Measurements from ENCODE around the gene PKDREJ. TPM values are rescaled to one million over a fixed set of nuclear protein-coding genes. Genes with fewer than 3 reads are reported as not detected.

The PKDREJ gene
- total and polyA plus RNA-seq, 2 experiments from 2014 or later, result not detected

DNA sequence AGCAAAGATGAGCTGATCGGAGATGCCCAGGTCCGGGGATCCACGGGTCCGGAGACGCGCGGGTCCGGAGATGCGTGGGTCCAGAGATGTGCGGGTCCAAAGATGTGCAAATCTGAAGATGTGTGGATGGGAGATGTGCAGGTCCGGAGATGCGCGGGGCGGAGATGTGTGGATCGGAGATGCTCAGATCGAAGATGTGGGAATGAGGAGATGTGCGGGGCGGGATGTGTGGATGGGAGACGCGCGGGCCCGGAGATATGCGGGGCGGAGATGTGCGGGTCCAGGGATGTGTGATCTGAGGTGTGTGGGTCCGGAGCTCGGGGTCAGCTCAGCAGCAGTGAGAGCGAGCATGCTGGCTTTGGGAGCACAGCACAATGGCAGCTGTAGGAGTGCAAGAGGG is 48.5 kb downstream of the PKDREJ start:
- Mint-ChIP-seq H3K9me3 (peaks cover 38% of the 10 kb centered on the region), H3K27me3 (ENCODE audit: insufficient read depth, low read depth, poor library complexity) (peaks cover 11% of the 10 kb centered on the region), H3K4me3 (no peak overlapping the region), H3K4me1 (no peaks in the 10 kb centered on the region), H3K27ac (no peak overlapping the region), H3K36me3 (ENCODE audit: low read depth) (peaks cover 22% of the 10 kb centered on the region)
- H3K27ac ChIP-seq (ENCODE audit: low read depth), result no peak overlapping the region
- no peak for ATAC-seq
- no peaks in the 10 kb centered on the region for H3K36me3 ChIP-seq (ENCODE audit: insufficient read depth)
- H3K79me2 ChIP-seq (replicated peaks; ENCODE audit: insufficient read depth), result no peaks in the 10 kb centered on the region
- TF ChIP-seq, protein P1, sequence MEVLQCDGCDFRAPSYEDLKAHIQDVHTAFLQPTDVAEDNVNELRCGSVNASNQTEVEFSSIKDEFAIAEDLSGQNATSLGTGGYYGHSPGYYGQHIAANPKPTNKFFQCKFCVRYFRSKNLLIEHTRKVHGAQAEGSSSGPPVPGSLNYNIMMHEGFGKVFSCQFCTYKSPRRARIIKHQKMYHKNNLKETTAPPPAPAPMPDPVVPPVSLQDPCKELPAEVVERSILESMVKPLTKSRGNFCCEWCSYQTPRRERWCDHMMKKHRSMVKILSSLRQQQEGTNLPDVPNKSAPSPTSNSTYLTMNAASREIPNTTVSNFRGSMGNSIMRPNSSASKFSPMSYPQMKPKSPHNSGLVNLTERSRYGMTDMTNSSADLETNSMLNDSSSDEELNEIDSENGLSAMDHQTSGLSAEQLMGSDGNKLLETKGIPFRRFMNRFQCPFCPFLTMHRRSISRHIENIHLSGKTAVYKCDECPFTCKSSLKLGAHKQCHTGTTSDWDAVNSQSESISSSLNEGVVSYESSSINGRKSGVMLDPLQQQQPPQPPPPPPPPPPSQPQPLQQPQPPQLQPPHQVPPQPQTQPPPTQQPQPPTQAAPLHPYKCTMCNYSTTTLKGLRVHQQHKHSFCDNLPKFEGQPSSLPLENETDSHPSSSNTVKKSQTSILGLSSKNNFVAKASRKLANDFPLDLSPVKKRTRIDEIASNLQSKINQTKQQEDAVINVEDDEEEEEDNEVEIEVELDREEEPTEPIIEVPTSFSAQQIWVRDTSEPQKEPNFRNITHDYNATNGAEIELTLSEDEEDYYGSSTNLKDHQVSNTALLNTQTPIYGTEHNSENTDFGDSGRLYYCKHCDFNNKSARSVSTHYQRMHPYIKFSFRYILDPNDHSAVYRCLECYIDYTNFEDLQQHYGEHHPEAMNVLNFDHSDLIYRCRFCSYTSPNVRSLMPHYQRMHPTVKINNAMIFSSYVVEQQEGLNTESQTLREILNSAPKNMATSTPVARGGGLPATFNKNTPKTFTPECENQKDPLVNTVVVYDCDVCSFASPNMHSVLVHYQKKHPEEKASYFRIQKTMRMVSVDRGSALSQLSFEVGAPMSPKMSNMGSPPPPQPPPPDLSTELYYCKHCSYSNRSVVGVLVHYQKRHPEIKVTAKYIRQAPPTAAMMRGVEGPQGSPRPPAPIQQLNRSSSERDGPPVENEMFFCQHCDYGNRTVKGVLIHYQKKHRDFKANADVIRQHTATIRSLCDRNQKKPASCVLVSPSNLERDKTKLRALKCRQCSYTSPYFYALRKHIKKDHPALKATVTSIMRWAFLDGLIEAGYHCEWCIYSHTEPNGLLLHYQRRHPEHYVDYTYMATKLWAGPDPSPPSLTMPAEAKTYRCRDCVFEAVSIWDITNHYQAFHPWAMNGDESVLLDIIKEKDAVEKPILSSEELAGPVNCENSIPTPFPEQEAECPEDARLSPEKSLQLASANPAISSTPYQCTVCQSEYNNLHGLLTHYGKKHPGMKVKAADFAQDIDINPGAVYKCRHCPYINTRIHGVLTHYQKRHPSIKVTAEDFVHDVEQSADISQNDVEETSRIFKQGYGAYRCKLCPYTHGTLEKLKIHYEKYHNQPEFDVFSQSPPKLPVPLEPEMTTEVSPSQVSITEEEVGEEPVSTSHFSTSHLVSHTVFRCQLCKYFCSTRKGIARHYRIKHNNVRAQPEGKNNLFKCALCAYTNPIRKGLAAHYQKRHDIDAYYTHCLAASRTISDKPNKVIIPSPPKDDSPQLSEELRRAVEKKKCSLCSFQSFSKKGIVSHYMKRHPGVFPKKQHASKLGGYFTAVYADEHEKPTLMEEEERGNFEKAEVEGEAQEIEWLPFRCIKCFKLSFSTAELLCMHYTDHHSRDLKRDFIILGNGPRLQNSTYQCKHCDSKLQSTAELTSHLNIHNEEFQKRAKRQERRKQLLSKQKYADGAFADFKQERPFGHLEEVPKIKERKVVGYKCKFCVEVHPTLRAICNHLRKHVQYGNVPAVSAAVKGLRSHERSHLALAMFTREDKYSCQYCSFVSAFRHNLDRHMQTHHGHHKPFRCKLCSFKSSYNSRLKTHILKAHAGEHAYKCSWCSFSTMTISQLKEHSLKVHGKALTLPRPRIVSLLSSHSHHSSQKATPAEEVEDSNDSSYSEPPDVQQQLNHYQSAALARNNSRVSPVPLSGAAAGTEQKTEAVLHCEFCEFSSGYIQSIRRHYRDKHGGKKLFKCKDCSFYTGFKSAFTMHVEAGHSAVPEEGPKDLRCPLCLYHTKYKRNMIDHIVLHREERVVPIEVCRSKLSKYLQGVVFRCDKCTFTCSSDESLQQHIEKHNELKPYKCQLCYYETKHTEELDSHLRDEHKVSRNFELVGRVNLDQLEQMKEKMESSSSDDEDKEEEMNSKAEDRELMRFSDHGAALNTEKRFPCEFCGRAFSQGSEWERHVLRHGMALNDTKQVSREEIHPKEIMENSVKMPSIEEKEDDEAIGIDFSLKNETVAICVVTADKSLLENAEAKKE (CRISPR knock-in tag; IDR thresholded peaks at IDR 0.05), result no peak
- TF ChIP-seq NANOG (IDR thresholded peaks at IDR 0.05; ENCODE audit: borderline replicate concordance), result no peak
- TF ChIP-seq, protein P2, sequence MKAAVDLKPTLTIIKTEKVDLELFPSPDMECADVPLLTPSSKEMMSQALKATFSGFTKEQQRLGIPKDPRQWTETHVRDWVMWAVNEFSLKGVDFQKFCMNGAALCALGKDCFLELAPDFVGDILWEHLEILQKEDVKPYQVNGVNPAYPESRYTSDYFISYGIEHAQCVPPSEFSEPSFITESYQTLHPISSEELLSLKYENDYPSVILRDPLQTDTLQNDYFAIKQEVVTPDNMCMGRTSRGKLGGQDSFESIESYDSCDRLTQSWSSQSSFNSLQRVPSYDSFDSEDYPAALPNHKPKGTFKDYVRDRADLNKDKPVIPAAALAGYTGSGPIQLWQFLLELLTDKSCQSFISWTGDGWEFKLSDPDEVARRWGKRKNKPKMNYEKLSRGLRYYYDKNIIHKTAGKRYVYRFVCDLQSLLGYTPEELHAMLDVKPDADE (IDR thresholded peaks at IDR 0.05), result no peak
- no peak for TF ChIP-seq EZH2phosphoT487 (IDR thresholded peaks at IDR 0.05; ENCODE audit: unreplicated experiment)
- no peak for TF ChIP-seq EZH2 (IDR thresholded peaks at IDR 0.05; ENCODE audit: low read depth, unreplicated experiment)
- no peak for TF ChIP-seq POLR2AphosphoS5 (IDR thresholded peaks at IDR 0.05; ENCODE audit: low read depth)
- TF ChIP-seq, protein P3, sequence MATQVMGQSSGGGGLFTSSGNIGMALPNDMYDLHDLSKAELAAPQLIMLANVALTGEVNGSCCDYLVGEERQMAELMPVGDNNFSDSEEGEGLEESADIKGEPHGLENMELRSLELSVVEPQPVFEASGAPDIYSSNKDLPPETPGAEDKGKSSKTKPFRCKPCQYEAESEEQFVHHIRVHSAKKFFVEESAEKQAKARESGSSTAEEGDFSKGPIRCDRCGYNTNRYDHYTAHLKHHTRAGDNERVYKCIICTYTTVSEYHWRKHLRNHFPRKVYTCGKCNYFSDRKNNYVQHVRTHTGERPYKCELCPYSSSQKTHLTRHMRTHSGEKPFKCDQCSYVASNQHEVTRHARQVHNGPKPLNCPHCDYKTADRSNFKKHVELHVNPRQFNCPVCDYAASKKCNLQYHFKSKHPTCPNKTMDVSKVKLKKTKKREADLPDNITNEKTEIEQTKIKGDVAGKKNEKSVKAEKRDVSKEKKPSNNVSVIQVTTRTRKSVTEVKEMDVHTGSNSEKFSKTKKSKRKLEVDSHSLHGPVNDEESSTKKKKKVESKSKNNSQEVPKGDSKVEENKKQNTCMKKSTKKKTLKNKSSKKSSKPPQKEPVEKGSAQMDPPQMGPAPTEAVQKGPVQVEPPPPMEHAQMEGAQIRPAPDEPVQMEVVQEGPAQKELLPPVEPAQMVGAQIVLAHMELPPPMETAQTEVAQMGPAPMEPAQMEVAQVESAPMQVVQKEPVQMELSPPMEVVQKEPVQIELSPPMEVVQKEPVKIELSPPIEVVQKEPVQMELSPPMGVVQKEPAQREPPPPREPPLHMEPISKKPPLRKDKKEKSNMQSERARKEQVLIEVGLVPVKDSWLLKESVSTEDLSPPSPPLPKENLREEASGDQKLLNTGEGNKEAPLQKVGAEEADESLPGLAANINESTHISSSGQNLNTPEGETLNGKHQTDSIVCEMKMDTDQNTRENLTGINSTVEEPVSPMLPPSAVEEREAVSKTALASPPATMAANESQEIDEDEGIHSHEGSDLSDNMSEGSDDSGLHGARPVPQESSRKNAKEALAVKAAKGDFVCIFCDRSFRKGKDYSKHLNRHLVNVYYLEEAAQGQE (IDR thresholded peaks at IDR 0.05; ENCODE audit: unreplicated experiment), result no peak
- no peak for TF ChIP-seq CREB1 (CRISPR knock-in tag; IDR thresholded peaks at IDR 0.05; ENCODE audit: low read depth)
- TF ChIP-seq, protein P4, sequence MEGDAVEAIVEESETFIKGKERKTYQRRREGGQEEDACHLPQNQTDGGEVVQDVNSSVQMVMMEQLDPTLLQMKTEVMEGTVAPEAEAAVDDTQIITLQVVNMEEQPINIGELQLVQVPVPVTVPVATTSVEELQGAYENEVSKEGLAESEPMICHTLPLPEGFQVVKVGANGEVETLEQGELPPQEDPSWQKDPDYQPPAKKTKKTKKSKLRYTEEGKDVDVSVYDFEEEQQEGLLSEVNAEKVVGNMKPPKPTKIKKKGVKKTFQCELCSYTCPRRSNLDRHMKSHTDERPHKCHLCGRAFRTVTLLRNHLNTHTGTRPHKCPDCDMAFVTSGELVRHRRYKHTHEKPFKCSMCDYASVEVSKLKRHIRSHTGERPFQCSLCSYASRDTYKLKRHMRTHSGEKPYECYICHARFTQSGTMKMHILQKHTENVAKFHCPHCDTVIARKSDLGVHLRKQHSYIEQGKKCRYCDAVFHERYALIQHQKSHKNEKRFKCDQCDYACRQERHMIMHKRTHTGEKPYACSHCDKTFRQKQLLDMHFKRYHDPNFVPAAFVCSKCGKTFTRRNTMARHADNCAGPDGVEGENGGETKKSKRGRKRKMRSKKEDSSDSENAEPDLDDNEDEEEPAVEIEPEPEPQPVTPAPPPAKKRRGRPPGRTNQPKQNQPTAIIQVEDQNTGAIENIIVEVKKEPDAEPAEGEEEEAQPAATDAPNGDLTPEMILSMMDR (conservative IDR thresholded peaks at IDR 0.05; ENCODE audit: low read depth in 2 of 2), result no peak
- no peak for TF ChIP-seq JUNB (IDR thresholded peaks at IDR 0.05; ENCODE audit: unreplicated experiment)
- TF ChIP-seq STAT1 (IDR thresholded peaks at IDR 0.05; ENCODE audit: unreplicated experiment), result no peak
- H3K4me3 ChIP-seq, result no peak overlapping the region
- no peak overlapping the region for H2AFZ ChIP-seq
- DNase-seq (ENCODE audit: low spot score), result no peak
- H3K4me2 ChIP-seq, result no peak overlapping the region
- H4K20me1 ChIP-seq (replicated peaks; ENCODE audit: insufficient read depth), result no peaks in the 10 kb centered on the region
- no peaks in the 10 kb centered on the region for H3K4me1 ChIP-seq (ENCODE audit: insufficient read depth)
- H3K27me3 ChIP-seq (ENCODE audit: insufficient read depth), result no peaks in the 10 kb centered on the region
- no peaks in the 10 kb centered on the region for H3K9me2 ChIP-seq (ENCODE audit: insufficient read depth)
- no peaks in the 10 kb centered on the region for H3F3A ChIP-seq (replicated peaks; ENCODE audit: low read depth)

Data from GM23338 (cell line).